Measurements from ENCODE around the gene ACCS.

Gene ACCS

DNA sequence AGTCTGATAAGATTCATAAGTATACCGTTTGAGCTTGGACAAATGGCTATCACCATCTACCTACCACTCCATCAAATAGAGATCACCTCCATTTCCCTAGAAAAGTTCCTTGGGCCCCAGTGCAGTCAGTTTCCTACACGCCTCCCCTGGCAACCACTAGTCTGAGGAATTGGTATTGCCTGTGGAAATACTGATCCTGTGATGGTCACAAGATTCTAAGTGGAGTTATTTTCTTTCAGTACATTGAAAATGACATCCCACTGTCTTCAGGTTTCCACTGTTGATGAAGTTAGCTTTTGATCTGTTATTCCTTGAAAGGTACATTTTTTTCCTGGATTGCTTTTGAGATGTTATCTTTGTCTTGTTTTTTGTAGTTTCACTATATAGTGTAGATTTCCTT, 22.9 kb upstream of the ACCS start:
- DNase-seq (ENCODE audit: low read depth in 2 of 2): no peak

DNA sequence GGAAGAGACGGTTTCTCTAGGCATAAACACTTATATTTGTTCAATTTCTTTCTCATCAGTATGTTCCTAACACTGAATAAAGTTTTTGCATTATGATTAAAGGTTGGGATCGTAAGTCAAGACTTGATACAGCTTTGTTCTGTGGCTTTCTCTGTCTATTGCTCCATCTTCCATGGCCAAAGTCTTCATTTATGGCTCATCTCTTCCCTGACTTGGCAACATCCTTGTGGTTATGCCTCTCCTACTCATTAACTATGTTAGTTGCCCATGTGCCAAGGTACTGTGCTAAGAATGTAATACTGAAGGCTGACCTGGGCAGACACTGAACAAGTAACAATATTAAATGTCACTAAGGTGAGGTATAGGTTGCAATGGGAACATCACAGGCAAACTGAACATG, 19.9 kb upstream of the ACCS start:
- DNase-seq (ENCODE audit: low read depth in 2 of 2): no peak

DNA sequence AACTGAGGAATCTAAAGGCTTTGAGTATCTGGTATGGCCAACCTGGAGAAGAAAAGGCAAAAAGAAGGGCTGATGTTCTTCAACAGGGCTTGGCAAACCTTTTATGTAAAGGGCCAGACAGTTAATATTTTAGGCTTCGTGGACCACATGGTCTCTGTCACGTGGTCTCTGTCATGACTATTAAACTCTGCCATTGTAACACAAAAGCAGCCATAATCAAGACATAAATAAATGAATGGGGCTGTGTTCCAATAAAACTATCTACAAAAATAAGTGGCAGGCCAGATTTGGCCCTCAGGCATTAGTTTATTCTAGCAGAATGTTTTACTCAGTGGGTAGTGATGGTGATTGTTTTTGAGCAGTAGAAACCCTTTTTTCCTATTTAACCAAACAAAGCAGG, 18.8 kb upstream of the ACCS start:
- DNase-seq (ENCODE audit: low read depth in 2 of 2): no peak

DNA sequence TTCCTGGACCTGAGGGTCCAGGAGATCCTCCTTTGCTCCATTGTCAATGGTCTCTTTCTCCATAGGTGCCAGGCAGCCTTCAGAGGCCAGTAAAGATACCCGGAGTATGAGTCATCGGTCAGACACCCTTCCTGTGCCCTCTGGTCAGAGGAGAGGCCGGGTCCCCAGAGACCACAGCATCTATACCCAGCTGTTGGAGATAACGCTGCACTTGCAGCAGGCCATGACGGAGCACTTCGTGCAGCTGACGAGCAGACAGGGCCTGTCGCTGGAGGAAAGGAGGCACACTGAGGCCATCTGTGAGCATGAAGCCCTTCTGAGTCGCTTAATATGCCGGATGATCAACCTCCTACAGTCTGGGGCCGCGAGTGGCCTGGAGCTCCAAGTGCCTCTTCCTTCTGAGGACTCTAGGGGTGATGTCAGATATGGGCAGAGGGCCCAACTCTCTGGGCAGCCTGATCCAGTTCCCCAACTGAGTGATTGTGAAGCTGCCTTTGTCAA, 18.1 kb upstream of the ACCS start, which contains the start of gene ACCSL:
Gene ACCSL, plus strand, starts transcription at position 51 of the 501 bp plus-strand sequence. Its CDS starts 56 bp downstream, at position 107.
- no peak for DNase-seq (ENCODE audit: low read depth in 2 of 2)

DNA sequence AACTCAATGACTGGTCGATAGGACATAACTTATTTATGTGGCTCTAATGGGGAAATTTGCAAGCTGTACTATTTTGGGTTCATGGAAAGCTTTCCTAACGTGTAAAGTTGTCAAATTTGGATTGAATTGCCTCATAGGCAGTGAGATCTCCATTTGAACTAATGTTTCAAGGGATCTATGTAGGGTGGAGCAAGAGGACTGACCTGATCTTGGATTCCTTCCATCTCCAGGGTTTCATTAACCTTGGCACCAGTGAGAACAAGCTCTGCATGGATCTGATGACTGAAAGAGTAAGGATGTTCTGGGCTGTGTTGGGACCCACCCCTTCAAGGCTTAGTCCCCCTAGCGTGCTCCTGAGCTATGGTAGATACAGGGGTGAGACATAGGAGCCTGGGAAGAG, 16.2 kb upstream of the ACCS start:
- DNase-seq (ENCODE audit: low read depth in 2 of 2): no peak

DNA sequence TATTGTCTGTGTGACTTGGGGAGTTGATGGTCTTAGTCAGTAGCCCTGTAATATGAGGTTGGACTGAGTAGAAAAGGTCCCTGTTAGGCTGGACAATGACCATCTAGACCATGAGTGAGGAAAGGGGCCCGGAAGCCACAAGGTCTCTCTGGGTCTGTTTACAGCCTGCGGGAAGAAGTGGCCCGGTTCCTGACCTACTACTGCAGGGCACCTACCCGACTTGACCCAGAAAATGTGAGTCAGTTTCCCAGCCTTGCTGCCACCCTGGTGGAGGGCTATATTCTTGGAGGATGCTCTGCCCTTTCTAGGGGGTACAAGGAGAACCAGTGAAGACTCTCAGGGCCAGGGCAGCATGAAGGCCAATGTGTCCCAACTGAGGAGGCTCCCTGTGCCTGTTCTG, 14.9 kb upstream of the ACCS start:
- DNase-seq (ENCODE audit: low read depth in 2 of 2): no peak

DNA sequence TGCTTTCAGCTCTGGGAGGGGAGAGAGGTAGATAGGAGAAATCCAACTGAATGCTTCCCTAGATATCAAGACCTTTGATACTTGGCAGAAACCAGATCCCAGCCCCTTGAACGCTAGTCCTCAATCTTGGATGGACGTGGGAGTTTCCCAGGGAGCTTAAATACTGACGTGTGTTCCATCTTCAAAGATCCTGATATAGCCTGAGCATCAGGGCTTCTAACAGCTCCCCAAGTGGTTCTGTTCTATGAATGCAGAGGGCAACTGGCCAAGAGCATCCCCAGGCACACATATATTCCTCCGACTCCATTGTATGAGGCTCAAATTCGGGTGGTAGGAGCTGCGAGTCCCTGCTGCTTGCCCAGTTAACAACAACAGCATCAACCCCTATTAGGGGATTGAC, 8.7 kb upstream of the ACCS start:
- no peak for DNase-seq (ENCODE audit: low read depth in 2 of 2)

DNA sequence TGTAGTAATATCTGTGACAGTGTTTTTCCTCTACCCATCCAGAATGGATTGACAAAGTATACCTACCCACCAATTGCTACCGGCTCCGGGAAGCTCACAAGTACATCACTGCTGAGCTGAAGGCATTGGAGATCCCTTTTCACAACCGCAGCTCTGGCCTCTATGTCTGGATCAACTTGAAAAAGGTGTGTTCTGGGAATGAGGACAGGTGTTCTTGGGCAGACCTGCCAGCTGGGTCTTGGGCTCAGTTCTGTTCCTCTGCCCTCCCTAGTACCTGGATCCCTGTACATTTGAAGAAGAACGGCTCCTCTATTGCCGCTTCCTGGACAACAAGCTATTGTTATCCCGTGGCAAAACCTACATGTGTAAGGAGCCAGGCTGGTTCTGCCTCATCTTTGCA, 7.8 kb upstream of the ACCS start:
- no peak for DNase-seq (ENCODE audit: low read depth in 2 of 2)

DNA sequence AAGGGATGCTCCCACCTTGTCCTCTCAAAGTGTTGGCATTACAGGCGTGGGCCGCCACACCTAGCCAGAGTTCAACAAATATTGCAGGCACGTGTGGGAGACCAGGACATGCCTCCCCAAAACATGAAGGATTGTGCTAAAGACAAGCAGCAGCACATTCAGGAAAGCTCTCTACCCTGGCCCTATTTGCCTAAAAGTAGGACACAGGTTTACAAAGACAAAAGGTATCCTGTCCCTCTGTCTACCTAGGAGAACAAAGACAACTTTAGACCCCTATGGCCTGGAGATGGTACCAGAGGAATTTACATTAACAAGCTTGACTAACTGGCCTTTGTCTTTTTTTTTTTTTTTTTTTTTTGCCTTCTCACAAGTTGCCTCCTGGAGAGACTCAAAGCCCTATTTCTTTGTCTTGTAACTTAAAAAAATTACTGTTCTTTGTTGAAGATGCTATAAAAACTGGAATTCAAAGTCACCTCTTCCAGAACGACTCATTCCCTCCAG, 859 bp upstream of the ACCS start:
- DNase-seq (ENCODE audit: low read depth in 2 of 2): no peak

DNA sequence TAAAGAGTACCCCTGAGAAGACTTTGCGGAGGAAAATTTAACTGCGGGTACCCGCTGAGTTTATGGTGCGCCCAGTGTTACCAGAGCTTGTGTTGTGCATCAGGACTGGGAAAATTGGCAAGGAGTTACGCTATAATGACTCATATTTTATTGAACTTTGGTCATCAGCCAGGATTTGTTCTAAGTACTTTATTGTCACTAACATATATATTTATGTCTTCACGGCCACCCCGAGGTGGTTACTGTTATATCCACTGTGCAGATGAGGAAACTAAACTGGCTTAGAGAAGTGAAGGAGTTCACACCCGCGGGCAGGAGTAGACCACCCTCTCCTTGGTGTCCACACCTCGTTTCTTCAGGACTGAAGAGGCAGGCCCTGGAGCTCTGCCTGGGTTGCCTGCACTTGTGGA, 667 bp downstream of the ACCS start:
- no peak for DNase-seq (ENCODE audit: low read depth in 2 of 2)

DNA sequence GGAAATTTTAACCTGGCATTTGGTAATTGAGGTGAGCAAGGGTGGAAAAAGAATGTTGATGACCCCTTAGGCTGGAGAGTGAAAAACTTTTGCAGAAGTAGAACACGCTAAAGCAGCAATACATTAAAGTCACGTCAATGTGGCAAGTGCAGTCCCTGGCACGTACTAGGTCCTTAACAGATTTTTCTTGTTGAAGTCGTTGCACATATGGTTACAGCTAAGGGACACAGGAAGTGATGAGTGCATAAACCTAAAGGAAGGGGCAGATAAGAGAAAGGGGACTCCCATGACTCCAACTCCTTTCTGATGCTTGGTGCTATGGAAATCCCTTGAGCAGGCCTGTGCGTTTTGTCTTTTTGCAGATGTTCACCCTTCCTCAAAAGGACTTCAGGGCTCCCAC, 1.2 kb downstream of the ACCS start:
- DNase-seq (ENCODE audit: low read depth in 2 of 2): no peak

DNA sequence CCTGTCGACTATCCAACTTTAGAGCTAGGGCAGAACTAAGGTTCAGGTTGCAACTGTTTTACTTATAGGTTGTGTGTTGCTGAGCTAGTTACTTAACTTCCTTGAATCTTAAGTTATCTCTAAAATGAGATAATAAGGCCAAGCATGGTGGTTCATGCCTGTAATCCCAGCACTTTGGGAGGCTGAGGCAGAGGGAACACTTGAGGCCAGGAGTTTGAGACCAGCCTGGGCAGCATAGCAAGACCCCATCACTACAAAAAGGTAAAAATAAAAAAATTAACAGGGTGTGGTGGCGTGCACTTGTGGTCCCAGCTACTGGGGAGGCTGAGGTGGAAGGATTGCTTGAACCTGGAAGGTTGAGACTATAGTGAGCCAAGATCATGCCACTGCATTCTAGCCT, 2.1 kb downstream of the ACCS start:
- DNase-seq (ENCODE audit: low read depth in 2 of 2): no peak

DNA sequence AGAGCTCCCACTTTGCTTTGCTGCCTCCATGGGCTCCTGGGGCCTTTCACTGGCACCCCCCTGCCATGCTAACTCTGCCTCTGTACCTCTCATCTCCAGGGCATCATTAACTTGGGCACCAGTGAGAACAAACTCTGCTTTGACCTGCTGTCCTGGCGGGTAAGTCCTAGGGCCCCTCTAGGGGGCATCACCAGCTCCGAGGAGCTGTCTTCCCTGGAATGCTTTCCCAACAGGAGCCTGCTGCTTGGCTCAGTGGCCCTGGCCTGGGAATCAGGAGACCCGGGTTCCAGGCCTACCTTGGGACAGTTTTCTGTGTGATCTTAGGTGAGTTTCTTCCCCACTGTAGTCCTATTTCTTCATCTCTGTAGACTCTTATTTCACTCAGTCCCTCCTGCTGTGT, 5.1 kb downstream of the ACCS start:
- no peak for DNase-seq (ENCODE audit: low read depth in 2 of 2)

DNA sequence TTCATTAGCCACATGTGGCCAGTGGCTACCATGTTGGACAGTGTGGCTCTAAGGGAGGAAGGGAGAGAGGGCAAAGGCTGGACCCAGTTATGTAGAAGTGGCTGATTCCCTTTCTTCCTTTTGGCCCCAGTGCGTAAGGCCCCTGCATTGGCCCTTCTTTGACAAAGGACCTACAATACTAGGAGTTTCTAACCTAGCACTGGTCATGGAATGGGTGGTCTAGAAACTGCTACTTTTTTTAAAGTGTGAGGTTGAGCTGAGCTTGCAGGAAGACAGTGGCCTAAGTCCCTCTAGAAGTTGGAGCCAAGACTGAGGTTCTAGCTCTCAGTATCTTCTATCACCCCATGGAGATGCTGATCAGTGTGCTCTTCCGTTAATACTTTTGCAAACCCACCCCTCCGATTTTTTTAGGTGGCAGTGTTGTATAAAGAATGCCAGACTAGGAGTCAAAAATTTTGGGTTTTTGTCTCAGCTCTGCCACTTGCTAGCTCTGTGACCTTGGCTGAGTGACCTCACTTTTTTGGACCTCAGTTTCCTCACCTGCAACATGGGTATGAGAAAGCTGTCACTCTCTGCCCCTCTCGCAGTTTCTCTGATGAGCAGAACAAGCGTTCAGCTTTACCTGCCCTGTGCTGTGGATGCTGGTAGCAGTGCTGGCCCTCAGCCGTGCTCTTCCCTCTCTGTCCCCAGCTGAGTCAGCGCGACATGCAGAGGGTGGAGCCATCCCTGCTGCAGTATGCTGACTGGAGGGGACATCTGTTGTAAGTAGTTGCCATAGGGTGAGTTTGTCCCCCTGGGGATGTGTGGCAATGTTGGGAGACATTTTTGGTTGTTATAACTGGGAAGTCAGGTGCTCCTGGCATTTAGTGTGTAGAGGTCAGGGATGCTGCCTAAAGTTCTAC, 6.9 kb downstream of the ACCS start:
- DNase-seq (ENCODE audit: low read depth in 2 of 2): no peak

DNA sequence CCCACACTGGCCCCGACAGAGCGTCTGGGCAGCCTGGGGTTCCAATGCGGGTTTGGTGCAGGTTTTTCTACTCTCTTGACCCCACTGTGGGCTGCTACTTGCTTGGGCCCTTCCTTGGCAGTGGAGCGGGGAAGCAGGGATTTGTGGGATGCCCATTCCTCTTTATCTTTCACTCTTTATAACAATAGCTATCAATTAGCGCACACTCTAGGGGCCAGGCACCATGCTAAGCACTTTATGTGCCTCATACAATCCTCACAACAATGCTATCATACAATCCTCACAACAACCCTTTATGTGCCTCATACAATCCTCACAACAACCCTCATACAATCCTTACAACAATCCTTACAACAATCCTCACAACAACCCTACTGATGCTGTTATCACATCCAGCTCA, 12.7 kb downstream of the ACCS start:
- no peak for DNase-seq (ENCODE audit: low read depth in 2 of 2)

DNA sequence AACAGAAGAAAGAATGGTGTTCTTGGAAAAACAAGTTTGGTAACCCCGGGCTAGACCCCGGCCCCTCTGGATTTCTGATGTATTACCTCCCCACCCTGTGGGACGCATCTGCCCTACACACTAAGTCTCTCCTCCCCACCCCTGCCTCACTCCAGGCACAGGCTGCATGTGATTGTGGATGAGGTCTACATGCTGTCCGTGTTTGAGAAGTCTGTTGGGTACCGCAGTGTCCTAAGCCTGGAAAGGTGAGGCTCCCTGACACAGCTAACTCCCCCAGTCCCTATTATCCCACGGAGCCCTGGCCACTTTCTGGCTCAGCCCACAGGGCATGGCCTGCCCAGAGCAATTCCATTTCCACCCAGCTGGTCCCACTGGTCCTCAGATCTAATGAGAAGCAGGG, 13.3 kb downstream of the ACCS start:
- no peak for DNase-seq (ENCODE audit: low read depth in 2 of 2)

DNA sequence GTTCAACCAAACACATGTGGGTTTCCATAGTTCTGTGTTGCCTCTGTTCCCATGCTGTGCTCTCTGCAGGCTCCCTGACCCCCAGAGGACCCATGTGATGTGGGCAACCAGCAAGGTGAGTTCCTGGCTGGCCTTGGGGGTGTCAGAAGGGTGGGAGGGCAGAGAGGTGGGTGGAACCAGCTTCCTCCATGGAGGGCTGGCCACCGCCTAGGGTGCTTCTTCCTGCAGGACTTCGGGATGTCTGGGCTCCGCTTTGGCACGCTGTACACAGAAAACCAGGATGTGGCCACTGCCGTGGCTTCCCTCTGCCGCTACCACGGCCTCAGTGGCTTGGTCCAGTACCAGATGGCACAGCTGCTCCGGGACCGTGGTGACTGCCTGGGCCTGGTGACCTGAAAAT, 14.9 kb downstream of the ACCS start:
- DNase-seq (ENCODE audit: low read depth in 2 of 2): no peak

DNA sequence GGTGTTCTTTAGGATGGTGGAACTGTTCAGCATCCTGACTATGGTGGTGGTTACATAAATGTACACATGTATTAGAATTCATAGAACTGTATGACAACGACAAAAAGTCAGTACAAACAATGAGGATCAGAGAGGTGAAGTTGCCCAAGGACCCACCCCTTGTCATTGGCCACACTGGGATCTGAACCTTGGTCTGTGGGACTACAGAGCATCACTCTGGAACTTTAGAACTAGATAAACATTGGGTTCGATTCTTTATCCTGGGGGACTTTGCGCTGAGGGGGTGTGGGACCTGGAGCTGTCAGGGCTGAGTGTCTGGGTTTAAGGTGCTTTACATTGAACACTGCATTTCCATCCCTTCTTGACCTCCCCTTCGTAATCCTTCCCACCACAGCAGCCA, 16.6 kb downstream of the ACCS start:
- no peak for DNase-seq (ENCODE audit: low read depth in 2 of 2)

DNA sequence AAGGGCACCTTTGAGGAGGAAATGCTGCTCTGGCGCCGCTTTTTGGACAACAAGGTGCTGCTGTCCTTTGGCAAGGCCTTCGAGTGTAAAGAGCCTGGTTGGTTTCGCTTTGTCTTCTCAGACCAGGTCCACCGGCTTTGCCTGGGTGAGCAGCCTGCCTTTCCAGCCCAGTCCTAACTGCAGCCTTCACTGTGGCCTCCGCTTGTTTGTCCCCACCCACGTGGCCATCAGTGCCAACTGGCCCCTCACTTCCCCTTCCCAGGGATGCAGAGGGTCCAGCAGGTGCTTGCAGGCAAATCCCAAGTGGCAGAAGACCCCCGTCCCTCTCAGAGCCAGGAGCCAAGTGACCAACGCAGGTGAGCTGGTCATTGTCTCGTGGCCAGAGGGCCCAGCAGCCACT, 17.4 kb downstream of the ACCS start:
- no peak for DNase-seq (ENCODE audit: low read depth in 2 of 2)

DNA sequence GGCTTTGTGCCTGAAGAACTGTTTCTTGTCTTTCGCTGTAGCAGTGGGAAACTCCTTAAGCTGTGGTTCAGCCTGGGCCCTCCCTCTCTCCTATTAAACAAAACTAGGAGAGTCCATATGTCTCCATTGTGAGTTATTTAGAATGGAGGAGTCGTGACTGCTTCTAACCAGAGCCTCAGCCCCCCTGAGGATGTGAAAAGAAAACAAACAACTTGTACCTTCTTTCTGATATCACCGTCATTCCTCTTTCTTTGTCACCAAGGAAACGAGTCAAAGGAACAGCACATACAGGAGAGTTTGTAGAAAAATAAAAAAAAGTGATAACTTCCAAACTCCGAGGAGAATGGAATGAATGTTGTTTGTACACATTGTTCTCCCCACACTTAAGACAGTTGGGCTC, 17.8 kb downstream of the ACCS start:
- DNase-seq (ENCODE audit: low read depth in 2 of 2): no peak

DNA sequence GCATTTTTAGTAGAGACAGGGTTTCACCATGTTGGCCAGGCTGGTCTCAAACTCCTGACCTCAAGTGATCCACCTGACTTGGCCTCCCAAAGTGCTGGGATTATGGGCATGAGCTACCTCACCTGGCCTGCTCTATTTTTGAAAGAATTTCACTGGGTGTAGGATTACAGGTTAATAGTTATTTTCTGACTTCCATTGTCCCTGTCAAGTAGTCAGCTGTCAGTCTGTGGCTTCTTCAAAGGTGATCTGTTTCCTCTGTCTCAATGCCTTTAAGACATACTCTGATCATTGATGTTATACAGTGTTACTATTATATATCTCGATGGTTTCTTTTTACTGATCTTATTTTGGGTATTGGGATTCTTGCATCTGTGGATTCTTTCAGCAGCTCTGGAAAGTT, 19.3 kb downstream of the ACCS start:
- DNase-seq (ENCODE audit: low read depth in 2 of 2): no peak

DNA sequence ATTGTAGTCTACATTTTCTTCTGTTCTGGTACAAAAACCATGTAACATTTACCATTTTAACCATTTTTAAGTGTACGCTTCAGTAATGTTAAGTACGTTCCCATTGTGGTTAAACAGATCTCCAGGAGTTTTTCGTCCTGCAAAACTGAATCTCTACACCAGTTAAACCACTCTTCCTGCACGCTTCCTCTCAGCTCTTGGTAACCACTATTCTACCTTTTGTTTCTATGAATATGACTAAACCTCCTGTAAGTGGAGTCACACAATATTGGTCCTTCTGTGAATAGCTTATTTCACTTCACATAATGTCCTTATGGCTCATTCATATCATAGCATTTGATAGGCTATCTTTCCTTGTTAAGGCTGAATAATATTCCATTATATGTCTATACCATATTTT, 22.3 kb downstream of the ACCS start:
- DNase-seq (ENCODE audit: low read depth in 2 of 2): no peak

DNA sequence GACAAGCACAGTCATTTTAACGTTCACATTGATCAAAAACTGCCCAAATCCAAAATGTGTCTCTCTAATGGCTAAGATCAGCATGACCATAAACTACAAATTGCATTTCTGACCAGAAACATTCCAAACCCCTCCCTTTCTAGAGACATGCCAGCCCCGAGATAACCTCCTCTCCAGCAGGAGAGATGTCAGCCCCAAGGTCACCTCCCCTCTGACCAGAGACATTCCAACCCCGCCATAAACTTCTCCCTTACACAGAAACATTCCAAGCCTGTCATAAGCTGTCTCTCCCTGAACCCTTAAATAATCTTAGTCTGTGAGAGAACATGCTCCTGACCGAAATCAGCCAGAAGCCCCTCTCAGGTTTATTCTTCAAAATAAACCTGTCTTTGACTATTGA, 22.8 kb downstream of the ACCS start:
- no peak for DNase-seq (ENCODE audit: low read depth in 2 of 2)

DNA sequence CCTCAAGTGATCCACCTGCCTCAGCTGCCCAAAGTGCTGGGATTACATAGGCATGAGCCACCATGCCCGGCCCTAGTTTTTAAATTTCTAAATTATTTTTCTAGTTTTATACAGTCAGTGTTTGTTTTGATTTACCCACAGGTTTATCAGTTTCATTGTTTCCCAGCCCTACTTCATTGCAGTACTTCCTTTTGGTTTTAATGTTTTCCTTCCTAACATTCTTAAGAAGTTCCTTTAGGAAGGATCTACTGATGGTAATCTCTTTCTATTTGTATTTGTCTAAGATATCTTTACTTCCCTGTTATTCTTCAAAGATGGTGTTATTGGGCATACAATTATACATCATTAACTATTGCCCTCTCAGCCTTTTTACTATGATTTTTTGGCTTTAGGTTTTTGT, 24.5 kb downstream of the ACCS start:
- DNase-seq (ENCODE audit: low read depth in 2 of 2): no peak
